Activated CD8-positive, alpha-beta T cell treated with anti-CD3 and anti-CD28 coated beads, Interleukin-2, amount 10 ng/mL, durations not matched to agents 7 days and 5 days (primary cell): Measurements from ENCODE around the gene RNF8. TPM values are rescaled to one million over a fixed set of nuclear protein-coding genes. Genes with fewer than 3 reads are reported as not detected.
"Not testable (repeated sequence)": the region's sequence is repeated elsewhere in the genome, so short reads cannot be mapped to it uniquely, and the experiment has no call there.

ENCODE experiments used
- ATAC-seq: fragments of 150-1000 bp; cut with Tn5 transposase; one replicate; pipeline ENCODE4 v1.10.0; 2021; ENCODE audit warnings: moderate library complexity
- CTCF ChIA-PET: fragments of 350-600 bp; sonication (Branson Sonifier 250); formaldehyde crosslinking; loops from one replicate; lab custom pipeline; 2021; ENCODE audit warnings: antibody characterized with exemption; lab: Charles Lee
- POLR2A ChIA-PET: fragments of 350-600 bp; sonication (Branson Sonifier 250); formaldehyde crosslinking; loops from one replicate; lab custom pipeline; 2021; ENCODE audit warnings: antibody characterized with exemption; lab: Charles Lee
- DNase-seq: peaks from one replicate; pipeline ENCODE4 v3.0.0-alpha.2; 2020
- H3K27ac Mint-ChIP-seq: one replicate; pipeline ENCODE4 v1.8.0; 2021; ENCODE audit warnings: mild to moderate bottlenecking, mixed read lengths
- H3K27me3 Mint-ChIP-seq: one replicate; pipeline ENCODE4 v1.8.0; 2021; ENCODE audit warnings: low read depth, mixed read lengths
- H3K36me3 Mint-ChIP-seq: one replicate; pipeline ENCODE4 v1.8.0; 2021; ENCODE audit warnings: low read depth, mixed read lengths
- H3K4me1 Mint-ChIP-seq: one replicate; pipeline ENCODE4 v1.8.0; 2021; ENCODE audit warnings: low read depth, mixed read lengths
- H3K4me3 Mint-ChIP-seq: one replicate; pipeline ENCODE4 v1.8.0; 2021; ENCODE audit warnings: mild to moderate bottlenecking, mixed read lengths
- H3K9me3 Mint-ChIP-seq: one replicate; pipeline ENCODE4 v1.8.0; 2022; ENCODE audit warnings: mixed read lengths; ENCODE audit not compliant: insufficient read depth
- total RNA-seq, 2 experiments: library from RNA; stranded (reverse); gene quantifications; one replicate each; pipeline ENCODE4 v1.2.3, GENCODE V29; 2021

The RNF8 gene
- total RNA-seq, 2 experiments from 2014 or later: 23.2 to 23.7 TPM

DNA sequence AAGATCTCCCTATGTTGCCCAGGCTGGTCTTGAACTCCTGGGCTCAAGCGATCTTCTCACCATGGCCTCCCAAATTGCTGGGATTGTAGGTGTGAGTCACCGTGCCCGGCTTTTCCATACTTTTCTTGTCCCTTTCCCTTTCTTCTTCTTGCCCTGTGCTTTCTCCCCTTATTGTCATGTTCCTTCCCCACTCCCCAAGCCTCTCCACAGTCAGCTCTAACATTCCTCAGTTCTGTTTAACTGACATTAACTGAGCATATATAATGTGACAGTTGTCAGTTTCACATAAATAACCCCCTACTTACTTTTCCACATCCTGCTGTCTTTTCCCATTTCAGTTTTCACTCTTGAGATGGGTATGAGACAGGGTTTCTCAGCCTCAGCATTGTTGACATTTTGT lies 9.5 kb upstream of the RNF8 start:
- Mint-ChIP-seq H3K4me3 (no peak overlapping the region), H3K4me1 (peaks cover 5% of the 10 kb centered on the region), H3K27me3 (peaks cover 28% of the 10 kb centered on the region), H3K36me3 (no peaks in the 10 kb centered on the region), H3K27ac (no peak overlapping the region), H3K9me3 (no peaks in the 10 kb centered on the region)
- ChIA-PET CTCF (interaction anchor here (1.1 kb wide), 1 partner anchor 18 kb away, joined by 3 read pairs; no protein-coding TSS in a partner anchor), POLR2A (no interaction called here)
- DNase-seq (no peak), ATAC-seq (no peak)

DNA sequence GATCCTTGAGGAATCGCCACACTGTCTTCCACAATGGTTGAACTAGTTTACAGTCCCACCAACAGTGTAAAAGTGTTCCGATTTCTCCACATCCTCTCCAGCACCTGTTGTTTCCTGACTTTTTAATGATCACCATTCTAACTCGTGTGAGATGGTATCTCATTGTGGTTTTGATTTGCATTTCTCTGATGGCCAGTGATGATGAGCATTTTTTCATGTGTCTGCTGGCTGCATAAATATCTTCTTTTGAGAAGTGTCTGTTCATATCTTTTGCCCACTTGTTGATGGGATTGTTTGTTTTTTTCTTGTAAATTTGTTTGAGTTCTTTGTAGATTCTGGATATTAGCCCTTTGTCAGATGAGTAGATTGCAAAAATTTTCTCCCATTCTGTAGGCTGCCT lies 8.0 kb upstream of the RNF8 start:
- H3K9me3 Mint-ChIP-seq, H3K4me1 Mint-ChIP-seq, H3K36me3 Mint-ChIP-seq, DNase-seq, POLR2A ChIA-PET, H3K27ac Mint-ChIP-seq, ATAC-seq, H3K4me3 Mint-ChIP-seq, CTCF ChIA-PET: not testable (repeated sequence)
- peaks cover 28% of the 10 kb centered on the region for H3K27me3 Mint-ChIP-seq

DNA sequence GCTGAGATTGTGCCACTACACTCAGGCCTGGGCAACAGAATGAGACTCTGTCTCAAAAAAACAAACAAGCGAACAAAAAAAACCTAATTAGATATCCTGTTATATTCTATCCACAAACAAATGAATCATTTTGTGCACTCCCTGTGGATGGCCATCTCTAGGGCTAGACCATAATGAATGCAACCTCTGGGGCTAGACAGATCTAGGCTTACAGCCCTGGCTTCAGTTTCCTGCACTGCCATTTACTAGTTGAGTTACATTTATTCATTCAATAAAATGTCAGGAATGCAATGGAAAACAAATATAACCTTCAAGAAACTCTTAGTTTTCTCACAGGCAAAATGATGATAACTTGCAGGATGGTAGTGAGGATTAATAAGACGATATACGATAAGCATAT lies 6.6 kb upstream of the RNF8 start:
- ChIA-PET CTCF (no interaction called here), POLR2A (interaction anchor here (0.7 kb wide), 1 partner anchor 14 kb away, joined by 3 read pairs; no protein-coding TSS in a partner anchor)
- peaks cover 24% of the 10 kb centered on the region for H3K27me3 Mint-ChIP-seq
- no peak overlapping the region for H3K4me3 Mint-ChIP-seq
- no peaks in the 10 kb centered on the region for H3K9me3 Mint-ChIP-seq
- H3K4me1 Mint-ChIP-seq: peaks cover 5% of the 10 kb centered on the region
- H3K36me3 Mint-ChIP-seq: no peaks in the 10 kb centered on the region
- ATAC-seq (no peak), DNase-seq (no peak)
- no peak overlapping the region for H3K27ac Mint-ChIP-seq

DNA sequence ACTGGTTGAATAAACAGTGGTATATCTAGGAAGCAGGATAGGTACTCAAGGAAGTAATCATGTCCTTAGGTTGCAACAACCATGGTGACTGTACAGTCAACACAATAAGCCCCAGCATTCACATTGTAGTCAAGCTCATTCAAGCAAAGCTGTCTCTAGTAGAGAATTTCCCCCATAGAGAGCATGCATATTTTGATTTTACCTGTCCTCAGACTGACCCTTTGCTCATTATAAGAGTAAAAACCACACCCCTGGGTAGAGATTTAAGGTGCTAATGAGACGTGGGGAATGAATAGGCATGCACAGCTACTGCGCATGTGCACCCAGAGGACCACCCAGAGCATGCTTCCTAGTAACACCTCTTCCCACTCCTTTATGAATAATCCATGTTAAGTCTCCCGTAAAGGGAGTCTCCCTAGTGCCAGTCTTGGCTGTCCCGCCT lies 6.1 kb upstream of the RNF8 start:
- H3K9me3 Mint-ChIP-seq: no peaks in the 10 kb centered on the region
- peaks cover 24% of the 10 kb centered on the region for H3K27me3 Mint-ChIP-seq
- H3K27ac Mint-ChIP-seq: no peak overlapping the region
- DNase-seq (no peak), ATAC-seq (no peak)
- ChIA-PET POLR2A (no interaction called here), CTCF (no interaction called here)
- H3K36me3 Mint-ChIP-seq: no peaks in the 10 kb centered on the region
- peaks cover 5% of the 10 kb centered on the region for H3K4me1 Mint-ChIP-seq
- no peak overlapping the region for H3K4me3 Mint-ChIP-seq

DNA sequence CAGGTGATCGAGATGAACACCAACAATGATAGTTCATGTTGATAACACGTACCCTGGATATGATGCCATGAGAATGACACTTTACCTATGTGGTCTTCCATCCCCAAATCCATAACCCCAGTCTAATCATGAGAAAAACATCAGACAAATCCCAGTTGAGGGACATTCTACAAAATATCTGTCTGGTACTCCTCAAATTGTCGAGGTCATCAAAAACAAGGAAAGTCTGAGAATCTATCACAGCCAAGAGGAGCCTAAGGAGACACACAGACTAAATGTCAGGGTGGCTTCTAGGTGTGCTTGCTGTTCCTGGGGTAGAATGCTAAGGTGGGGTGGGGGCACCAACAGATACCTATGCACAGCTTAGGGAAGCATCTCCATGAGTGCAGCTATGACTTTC lies 2.8 kb upstream of the RNF8 start:
- ChIA-PET POLR2A (no interaction called here), CTCF (no interaction called here)
- no peak for DNase-seq
- peaks cover 9% of the 10 kb centered on the region for H3K27me3 Mint-ChIP-seq
- H3K36me3 Mint-ChIP-seq: peaks cover 5% of the 10 kb centered on the region
- peaks cover 20% of the 10 kb centered on the region for H3K4me1 Mint-ChIP-seq
- no peak overlapping the region for H3K4me3 Mint-ChIP-seq
- no peaks in the 10 kb centered on the region for H3K9me3 Mint-ChIP-seq
- ATAC-seq: no peak
- no peak overlapping the region for H3K27ac Mint-ChIP-seq

DNA sequence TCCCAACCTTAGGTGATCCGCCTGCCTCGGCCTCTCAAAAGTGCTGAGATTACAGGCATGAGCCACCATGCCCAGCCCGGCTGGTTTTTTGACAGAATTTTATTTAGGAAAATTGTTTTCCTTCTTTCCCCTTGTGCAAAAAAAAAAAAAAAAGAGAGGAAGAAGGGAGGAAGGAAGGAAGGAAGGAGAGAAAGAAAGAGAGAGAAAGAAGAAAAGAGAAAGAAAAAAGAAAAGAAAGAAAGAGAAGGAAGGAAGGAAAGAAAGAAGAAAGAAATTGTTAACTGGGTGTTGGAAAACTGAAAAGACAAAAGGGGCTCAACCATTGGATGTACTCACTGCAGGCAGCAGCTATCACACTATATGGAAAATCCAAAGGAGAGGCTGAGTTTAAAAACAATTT lies 1.4 kb upstream of the RNF8 start:
- CTCF ChIA-PET: interaction anchor here (1.0 kb wide), 1 partner anchor 334 kb away, joined by 3 read pairs; no protein-coding TSS in a partner anchor
- H3K4me3 Mint-ChIP-seq: no peak overlapping the region
- H3K9me3 Mint-ChIP-seq: no peaks in the 10 kb centered on the region
- POLR2A ChIA-PET: no interaction called here
- no peak for DNase-seq
- H3K4me1 Mint-ChIP-seq: peaks cover 24% of the 10 kb centered on the region
- H3K27me3 Mint-ChIP-seq: peaks cover 6% of the 10 kb centered on the region
- no peak for ATAC-seq
- H3K27ac Mint-ChIP-seq: no peak overlapping the region
- H3K36me3 Mint-ChIP-seq: peaks cover 5% of the 10 kb centered on the region

DNA sequence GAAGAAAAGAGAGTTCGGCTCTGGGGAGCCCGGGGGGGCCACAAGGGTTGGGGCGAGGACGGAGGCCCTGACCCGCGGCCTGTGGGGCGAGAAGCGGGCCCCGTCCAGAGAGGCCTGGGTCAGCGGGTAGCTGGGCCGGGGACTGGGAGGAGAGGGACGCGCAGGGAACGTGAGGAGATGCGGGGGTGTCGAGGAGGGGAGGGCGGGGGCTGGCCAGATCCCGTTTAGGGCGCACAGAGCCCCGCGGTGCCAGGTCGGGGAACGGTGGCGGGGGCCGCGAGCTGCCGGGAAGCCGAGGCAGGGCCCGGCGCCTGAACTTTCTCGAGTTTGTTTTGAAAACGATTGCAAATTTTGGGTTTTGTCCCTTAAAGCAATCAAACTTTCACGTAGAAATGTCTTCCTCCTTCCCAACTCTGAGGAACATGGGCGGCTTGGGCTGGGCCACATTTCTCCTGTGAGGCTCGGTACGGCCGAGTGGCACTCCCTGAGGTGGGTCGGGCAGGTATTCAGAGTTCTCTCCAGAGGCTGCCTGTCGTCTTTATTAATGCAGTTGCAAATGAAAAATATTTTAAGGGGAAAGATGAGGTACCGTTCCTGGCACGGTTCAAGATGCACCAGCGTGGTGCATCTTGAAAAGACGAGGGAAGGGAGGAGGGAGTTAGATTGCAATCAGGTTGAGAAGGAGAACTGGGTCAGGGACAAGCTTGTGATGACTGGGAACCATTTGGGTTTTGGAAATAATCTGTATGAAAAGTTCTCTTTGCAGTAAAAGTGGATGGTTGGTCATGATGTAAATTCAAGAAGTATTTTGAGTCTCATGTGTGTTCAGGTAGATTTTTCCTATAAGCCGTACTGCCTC lies 972 bp downstream of the RNF8 start:
- Mint-ChIP-seq H3K4me1 (peaks cover 24% of the 10 kb centered on the region), H3K4me3 (peak overlapping the region; percentile 91), H3K27ac (peak overlapping the region; percentile 87), H3K27me3 (no peaks in the 10 kb centered on the region), H3K9me3 (no peaks in the 10 kb centered on the region), H3K36me3 (peaks cover 5% of the 10 kb centered on the region)
- peak; percentile 27 for DNase-seq
- peak; percentile 33 for ATAC-seq
- CTCF ChIA-PET: interaction anchor here (0.6 to 1.1 kb wide), 3 partner anchors 8 to 76 kb away, joined by 3 read pairs; no protein-coding TSS in a partner anchor
- POLR2A ChIA-PET: interaction anchor here (1.1 kb wide), 1 partner anchor 79 kb away, joined by 6 read pairs; the partner anchor contains the start of gene CMTR1

DNA sequence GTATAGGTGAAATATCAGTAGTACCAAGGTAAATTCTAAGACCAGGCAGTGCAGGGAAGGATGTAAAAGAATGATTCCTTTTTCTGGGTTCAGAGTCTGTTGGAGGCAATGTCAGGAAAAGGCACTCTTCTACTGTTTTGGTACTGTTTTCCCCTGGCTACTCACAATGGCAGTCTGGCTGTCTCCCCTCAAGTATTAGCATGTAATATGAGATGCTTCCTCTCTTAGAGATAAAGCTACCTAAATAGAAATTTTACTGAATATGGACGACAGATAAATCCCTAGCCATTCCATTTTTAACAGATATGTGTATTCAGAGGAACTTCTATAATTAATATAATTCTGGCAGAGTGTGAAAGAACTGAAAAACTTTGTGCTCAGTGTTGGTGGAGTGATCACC lies 3.5 kb downstream of the RNF8 start:
- H3K27me3 Mint-ChIP-seq: no peaks in the 10 kb centered on the region
- H3K4me3 Mint-ChIP-seq: no peak overlapping the region
- POLR2A ChIA-PET: no interaction called here
- H3K4me1 Mint-ChIP-seq: peaks cover 24% of the 10 kb centered on the region
- H3K36me3 Mint-ChIP-seq: peaks cover 15% of the 10 kb centered on the region
- CTCF ChIA-PET: no interaction called here
- H3K27ac Mint-ChIP-seq: no peak overlapping the region
- ATAC-seq: no peak
- H3K9me3 Mint-ChIP-seq: no peaks in the 10 kb centered on the region
- DNase-seq: no peak

DNA sequence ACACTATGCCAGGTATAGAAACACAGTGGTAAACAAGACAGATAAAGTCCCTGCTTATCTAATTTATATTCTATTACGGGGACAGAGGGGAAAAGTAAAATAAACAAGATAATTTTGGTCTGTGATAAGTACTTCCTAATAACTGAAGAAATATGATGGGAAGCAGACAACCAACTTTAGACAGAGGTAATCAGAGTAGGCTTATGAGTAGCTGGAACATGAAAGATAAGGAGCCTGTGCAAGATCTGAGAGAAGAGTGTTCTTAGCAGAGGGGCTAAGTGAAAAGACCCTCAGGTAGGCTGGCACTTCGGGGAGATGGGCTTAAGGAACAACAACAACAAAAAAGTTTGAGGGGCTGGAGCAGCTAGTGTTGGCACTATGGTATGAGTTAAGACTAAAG lies 4.1 kb downstream of the RNF8 start:
- CTCF ChIA-PET: no interaction called here
- ATAC-seq: no peak

DNA sequence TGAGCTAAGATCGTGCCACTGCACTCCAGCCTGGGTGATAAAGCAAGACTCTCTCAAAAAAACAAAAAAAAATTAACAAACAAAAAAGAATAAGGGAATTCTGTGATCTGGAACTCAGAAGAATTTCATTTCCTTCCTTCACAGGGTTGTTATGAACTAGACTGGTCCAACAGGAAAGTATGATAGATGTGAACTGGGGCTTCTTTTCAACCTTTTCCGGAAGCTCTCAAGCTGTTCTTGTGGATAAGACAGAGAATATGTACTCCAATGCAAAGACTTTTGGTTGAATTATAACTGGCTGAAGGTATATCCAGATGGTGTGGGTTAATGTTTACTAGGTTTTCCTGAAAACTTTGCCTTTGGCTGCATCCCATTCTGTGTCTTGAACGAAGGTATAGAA lies 5.3 kb downstream of the RNF8 start:
- no peak for ATAC-seq
- Mint-ChIP-seq H3K27ac (no peak overlapping the region), H3K27me3 (no peaks in the 10 kb centered on the region), H3K9me3 (no peaks in the 10 kb centered on the region), H3K4me1 (peaks cover 17% of the 10 kb centered on the region), H3K36me3 (peaks cover 13% of the 10 kb centered on the region), H3K4me3 (no peak overlapping the region)
- ChIA-PET POLR2A (no interaction called here), CTCF (no interaction called here)
- no peak for DNase-seq

More for the DNA sequence above, 4.1 kb downstream of the RNF8 start:
- no peak for DNase-seq
- Mint-ChIP-seq H3K9me3 (no peaks in the 10 kb centered on the region), H3K27ac (no peak overlapping the region), H3K36me3 (peaks cover 15% of the 10 kb centered on the region), H3K4me1 (peaks cover 24% of the 10 kb centered on the region), H3K4me3 (no peak overlapping the region), H3K27me3 (no peaks in the 10 kb centered on the region)
- POLR2A ChIA-PET: no interaction called here

DNA sequence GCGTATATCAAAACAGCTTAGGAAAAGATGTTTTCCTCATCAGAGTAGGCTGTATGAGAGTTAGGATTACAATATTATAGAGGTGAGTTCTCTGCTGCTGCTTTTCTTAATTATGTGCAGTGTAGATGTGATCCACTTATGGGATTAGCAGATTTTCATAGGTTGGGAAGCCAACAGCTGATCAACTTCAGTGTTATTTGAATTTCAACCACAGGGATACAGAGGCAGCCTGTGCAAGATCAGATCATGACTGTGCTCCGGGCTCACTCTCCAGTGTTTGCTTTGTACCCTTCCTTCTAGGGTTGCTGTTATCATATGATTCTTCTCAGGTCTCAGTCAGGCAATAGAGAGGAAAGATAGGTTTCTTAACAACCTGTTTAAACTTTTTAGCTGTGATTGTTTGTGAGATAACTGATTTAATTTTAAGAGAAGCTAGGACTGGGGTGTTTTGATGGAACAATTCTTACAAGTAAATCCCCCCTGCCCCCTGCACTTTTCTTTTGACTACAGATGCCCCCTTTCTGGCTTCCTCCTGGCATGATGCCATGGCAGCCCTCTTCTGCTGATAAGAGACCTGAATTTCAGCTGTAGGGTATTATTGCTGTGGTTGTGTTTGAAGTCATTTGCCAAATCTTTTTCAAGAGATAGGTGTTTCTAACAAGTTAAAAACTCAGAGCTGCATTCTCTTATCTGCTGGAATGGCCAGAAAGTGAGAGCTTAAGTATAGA lies 8.5 kb downstream of the RNF8 start:
- DNase-seq (no peak), ATAC-seq (no peak)
- no peak overlapping the region for H3K4me3 Mint-ChIP-seq
- CTCF ChIA-PET: interaction anchor here (0.7 to 1.3 kb wide), 4 partner anchors 8 to 344 kb away, joined by 3 to 8 read pairs (median 4); no protein-coding TSS in a partner anchor
- H3K27me3 Mint-ChIP-seq: no peaks in the 10 kb centered on the region
- no peaks in the 10 kb centered on the region for H3K9me3 Mint-ChIP-seq
- POLR2A ChIA-PET: interaction anchor here (0.5 to 0.6 kb wide), 2 partner anchors 15 to 48 kb away, joined by 3 read pairs; no protein-coding TSS in a partner anchor
- no peak overlapping the region for H3K27ac Mint-ChIP-seq
- H3K4me1 Mint-ChIP-seq: no peaks in the 10 kb centered on the region
- peaks cover 12% of the 10 kb centered on the region for H3K36me3 Mint-ChIP-seq
